Stimulated activated CD8-positive, alpha-beta memory T cell treated with anti-CD3 and anti-CD28 coated beads, Interleukin-7, amount 100 ng/mL, for 1 hour (primary cell): ENCODE measurements around the gene ATP5F1C.
"Not testable (repeated sequence)": the region's sequence is repeated elsewhere in the genome, so short reads cannot be mapped to it uniquely, and the experiment has no call there.

Experiments
- DNase-seq, 2 donors: peaks; one replicate each; pipeline ENCODE4 v3.0.0-alpha.2; 2020; ENCODE audit warnings: low read depth in 2 of 2

Gene ATP5F1C

DNA sequence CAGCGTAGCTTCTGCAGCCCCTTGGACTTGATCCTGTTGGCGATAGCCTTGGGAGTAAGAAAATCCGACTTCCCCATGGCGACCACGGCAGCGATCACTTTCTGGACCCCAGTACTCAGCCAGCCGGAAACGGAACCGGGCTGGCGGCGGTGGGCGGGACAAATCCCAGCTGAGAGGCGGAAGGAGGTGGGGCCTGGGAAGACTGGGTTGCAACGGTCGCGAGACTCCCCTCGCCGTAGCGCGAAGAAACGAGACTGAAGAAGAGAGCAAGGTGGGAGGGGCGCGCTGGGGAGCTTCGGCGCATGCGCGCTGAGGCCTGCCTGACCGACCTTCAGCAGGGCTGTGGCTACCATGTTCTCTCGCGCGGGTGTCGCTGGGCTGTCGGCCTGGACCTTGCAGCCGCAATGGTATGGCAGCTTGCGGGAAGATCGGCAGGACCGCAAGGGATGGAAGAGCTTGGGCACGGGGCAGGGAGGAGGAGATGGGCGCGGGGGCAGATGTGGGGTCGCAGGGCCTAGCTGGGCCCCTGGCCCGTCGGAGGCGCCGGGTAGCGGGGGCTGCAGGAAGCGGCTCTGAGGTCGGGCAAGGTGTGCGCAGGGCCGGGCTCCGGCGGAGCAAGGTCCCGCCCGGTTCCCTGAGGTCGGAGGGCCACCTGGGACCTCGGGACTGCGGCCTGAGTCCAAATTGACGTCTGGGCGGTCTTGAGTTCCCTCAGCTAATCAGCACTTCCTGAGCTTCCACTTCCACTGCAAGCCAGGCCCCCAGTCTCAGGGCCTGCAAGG, at the start of gene ATP5F1C, which contains the start of gene KIN:
ATP5F1C (plus strand) TSS at position 321 of the 782 bp plus-strand sequence; CDS start at position 352, 31 bp downstream.
KIN (minus strand) TSS at position 137 of the 782 bp plus-strand sequence; CDS start at position 77, 60 bp downstream.
- DNase-seq = peak; percentile 93 to 94

DNA sequence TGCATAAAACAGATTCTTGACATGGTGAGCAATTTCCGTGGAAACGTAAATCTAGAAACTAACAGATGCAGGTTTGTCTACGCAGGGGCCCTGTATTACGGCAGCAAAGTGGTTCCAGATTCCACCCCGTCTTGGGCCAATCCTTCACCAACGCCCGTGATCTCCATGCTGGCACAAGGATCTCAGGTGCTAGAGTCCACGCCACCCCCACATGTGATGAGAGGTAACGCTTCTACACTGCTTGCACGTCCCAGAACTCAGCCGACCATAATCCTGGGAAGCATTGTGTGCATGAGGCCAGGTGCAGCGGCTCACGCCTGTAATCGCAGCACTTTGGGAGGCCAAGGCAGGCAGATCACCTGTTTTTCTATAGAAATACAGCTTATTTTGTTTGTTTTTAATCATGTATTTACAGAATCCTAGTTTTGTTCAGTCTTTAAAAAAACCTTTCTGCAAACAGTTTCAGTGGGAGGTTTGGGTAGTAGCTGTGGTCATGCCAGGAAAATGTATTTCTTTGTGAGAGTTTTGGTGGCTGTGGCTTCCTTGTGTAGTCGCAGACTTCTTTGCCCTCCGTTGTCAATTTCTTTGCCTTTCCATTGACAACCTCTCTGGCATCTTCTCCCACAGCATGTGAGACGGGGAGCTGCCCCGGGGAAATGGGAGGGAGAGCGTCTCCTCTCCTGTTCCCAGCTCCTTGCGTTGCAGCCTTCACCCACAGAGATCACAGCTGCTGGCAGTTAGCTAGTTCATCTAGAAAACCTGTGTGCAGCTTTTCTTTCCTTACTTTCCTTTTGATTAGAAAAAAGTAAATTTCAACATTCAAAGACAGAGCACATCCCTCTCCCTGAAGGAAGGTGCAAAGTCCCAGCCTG, 49.2 kb upstream of the ATP5F1C start:
- DNase-seq = no peak

DNA sequence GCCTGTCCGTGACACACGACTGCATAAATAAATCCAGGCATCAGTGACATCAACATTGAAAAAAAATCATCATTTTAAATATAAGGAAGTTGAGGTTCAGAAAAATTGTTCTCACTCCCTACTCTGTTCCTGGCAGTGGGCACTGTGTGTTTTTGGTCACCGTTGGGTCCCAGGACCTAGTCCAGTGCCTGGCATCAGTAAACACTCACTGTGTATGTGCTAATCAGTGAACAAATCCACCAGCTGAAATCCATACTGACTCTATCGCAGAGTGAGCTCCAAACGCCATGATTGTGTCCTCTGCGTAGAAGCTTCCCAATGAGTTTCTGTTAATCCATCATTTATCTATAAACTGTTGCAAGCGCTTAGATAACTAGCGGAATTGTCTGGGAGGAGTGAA, 43.7 kb upstream of the ATP5F1C start:
- DNase-seq = no peak

DNA sequence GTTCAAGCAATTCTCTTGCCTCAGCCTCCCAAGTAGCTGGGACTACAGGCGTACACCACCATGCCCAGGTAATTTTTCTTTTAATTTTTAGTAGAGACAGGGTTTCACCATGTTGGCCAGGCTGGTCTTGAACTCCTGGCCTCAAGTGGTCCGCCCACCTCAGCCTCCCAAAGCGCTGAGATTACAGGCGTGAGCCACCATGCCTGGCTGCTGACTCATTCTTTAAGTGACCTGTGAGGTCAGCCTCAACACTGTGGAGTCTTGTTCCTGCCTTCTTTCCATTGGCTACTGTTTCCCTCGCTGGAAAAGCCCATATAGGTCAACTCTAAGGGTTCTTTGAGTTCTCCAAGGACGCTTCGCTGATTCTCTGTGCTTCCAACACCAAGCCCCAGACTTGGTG, 39.3 kb upstream of the ATP5F1C start:
- not testable (repeated sequence) for DNase-seq

DNA sequence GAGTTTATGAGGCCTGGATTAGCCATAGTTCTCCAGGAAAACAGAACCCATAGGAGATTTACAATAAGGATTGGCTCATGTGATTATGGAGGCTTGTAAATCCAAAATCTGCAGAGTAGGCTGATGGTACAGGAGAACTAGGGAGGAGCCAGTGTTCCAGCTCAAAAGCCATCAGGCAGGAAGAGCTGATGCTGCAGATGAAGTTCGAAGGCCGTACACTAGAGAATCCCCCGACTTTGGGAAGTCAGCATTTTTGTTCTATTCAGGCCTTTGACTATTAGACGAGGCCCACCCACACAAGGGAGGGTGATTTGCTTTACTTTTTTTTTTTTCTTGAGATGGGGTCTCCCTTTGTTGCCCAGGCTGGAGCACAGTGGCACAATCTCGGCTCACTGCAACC, 37.8 kb upstream of the ATP5F1C start:
- no peak for DNase-seq

DNA sequence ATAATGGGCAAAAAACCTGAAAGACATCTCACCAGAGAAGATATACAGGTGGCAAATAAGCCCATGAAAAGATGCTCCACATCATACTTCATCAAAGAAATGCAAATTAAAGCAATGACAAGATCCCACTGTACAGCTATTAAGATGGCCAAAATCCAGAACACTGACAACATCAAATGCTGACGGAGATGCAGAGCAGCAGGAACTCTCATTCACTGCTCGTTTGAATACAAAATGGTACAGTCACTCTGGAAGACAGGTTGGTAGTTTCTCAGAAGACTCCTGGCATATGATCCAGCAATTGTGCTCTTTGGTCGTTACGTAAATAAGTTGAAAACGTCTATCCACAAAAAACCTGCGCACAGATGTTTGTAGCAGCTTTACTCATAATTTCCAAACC, 35.7 kb upstream of the ATP5F1C start:
- DNase-seq = no peak

DNA sequence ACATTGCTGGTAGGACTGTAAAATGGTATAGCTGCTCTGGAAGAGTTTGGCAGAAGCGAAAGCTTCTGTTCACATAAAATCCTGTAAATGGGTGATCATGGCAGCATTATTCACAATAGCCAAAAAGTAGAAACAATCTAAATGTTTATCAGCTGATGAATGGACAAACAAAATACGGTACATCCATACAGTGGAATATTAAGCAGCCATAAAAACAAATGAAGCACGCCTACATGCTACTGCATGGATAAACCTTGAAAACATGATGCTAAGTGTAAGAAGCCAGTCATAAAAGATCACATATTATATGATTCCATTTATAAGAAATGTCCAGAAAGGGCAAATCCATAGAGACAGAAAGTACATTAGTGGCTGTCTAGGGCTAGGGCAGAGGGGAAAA, 32.9 kb upstream of the ATP5F1C start:
- DNase-seq = no peak

DNA sequence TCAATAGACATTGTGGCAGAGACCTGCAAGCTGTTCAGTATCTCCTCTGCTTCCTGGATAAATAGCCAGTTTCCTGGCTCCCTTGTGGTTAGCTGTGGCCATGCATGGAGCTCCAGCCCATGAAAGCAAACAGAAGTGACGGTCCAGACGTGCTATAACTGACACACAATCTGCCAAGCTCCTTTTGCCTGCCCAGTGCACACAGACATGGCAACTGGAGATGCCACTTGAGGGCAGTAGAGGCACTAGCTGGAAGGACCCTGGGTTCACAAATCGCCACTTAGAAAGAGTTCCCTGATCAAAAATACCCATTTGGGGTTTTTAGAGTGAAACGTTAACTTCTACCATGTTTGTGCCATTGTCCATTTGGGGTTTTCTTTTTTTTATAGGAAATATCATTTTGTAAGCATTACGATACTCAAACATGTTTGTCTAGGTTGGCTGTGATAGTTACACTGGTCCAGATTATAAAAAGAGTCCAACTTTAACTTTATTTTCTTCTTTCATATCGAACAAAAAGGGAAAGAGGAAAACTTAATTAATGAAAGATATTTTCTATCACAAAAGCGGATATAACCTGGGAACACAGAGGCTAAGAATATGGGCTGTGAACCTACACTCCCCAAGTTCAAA, 31.5 kb upstream of the ATP5F1C start:
- no peak for DNase-seq

DNA sequence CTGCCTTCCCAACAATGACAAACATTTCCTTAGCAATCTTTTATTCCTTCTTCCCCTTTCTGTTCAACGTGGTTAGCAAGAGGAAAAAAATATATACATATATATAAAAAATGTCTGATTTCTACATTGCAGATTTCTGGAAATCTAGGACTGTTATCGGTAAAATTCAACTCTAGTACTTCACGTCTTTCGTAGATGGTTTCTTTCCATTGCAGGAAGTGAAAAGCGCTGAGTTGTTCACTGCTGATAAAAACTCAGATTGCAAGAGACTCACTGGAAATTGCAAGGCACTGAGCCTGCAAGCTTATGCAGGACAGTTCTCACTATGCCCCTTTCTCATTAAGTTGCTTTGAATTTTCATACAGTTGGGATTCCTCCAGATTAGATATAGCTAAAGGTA, 24.0 kb upstream of the ATP5F1C start:
- DNase-seq = no peak

DNA sequence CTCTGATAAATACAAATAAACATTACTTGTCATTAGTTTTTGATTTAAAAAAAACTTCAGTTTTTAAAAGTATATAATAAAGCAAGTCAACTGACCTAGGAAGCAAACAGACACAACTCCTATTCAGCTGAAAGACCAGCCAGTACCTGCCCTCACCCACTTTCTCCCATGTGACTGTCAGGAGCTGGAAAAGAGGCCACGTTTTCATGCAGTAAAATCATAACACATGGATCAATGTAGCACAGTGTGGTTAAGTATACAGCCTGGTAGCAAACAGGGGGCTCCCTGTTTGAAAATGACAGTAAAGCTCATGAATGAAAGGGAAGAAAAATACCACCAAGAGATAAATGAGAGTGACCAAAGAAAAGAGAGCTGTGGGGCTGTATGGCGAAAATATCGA, 21.7 kb upstream of the ATP5F1C start:
- DNase-seq = no peak

DNA sequence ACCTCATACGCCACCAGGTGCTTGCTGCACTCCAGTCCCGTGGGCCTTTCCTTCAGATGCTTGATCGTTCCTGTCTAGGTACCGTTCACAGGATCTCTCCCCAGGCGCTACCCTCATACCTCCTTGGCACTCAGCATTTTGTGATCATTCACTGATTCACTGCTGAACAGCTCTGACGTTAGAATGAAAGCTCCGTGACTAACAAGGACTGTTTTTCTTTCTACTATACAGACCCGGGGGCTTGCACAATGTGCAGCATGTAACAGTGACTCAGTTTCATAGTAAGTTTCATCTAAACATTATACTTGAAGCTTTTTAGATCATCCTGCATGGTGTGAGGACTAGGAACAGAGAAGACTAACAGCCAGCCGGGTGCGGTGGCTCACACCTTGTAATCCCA, 20.8 kb upstream of the ATP5F1C start:
- no peak for DNase-seq

DNA sequence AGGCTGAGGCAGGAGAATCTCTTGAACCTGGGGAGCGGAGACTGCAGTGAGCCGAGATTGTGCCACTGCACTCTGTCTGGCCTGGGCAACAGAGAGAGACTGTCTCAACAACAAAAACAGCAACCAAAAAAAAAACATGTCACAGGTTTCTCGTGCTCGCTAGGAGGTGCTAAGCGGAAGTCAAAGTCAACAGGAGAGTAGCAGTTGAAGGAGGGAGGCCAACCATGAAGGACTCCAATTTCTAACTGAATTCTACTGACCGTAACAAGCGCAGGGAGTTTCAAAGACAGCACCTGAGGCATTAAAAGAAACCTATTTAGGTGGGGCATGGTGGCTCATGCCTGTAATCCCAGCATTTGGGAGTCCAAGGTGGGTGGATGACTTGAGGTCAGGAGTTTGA, 19.6 kb upstream of the ATP5F1C start:
- DNase-seq = no peak

DNA sequence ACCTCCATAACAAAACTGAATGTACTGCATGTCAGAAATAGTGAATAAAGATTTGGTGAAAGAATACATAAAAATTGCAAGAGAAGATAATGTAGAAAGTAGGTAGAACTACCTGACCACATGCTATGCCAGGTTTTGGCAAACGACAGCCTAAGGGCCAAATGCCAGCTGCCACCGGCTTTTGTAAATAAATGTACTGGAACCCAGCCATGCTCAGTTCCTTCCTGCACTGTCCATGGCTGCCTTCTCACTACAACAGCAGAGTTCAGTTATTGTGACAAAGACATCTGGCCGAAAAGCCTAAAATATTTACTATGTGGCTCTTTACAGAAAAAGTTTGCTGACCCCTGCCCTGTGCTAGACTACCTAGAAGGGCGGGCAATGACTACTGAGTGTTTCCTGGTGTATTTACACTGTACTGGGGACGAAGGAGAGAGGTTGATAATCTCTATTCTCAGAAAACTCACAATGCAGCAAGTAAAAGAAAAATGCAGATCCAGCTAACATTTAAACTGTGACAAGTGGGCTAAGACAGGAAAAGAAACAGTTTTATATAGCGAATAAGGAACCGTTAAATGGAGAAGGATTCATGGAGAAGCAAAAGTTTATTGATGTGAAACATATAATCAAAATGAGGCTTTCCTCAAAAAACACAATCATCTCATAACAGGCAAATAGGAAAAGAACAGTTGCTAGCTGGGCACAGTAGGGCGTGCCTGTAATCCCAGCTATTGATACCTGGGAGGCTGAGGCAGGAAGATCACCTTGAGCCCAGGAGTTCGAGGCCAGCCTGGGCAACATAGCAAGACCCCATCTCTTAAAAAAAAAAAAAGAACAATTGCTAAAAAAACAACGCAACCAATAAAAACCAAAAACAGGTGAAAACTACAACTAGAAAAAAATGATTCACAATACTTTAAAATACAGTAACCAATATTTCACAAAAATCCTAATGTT, 13.9 kb upstream of the ATP5F1C start:
- DNase-seq = no peak

DNA sequence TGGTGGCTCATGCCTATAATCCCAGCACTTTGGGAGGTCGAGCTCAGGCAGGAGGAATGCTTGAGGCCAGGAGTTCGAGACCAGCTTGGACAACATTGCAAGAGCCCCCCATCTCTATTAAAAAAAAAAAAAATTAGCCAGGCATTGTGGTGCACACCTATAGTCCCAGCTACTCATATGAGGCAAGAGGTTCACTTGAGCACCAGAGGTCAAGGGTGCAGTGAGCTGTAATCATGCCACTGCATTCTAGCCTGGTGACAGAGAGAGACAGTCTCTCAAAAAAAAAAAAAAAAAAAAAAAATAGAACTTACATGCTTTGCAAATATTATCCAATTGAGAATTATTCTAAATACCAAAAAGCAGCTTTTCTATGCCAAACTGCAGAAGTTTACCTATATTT, 11.2 kb upstream of the ATP5F1C start:
- no peak for DNase-seq

DNA sequence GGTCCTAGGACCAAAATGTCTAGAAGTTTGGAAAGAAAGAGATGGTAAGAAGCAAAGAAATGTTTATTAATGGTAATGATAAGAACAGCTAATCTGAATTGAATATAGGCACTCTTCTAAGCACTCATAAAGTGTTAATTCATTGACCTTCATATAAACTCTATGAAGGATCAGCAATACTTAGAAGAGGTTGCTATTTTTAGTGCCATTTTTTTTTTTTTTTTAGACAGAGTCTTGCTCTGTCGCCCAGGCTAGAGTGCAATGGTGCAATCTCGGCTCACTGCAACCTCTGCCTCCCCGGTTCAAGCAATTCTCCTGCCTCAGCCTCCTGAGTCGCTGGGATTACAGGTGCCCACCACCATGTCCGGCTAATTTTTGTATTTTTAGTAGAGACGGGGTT, 5.8 kb upstream of the ATP5F1C start:
- not testable (repeated sequence) for DNase-seq

DNA sequence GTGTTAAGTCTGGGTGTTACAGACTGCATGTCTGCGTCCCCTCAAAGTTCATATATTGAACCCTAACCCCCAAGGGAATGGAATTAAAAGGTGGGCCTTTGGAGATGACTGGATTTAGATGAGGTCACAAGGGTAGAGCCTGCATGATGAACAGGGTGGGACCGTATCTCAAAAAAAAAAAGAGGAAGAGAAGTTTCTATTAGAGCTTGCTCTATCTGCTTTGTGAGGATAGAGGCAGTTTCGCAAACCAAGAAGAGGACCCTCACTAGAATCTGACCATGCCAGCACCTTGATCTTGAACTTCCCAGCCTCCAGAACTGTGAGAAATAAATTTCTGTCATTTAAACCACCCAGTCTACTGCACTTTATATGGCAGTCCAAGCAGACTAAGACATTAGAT, 1.5 kb upstream of the ATP5F1C start:
- no peak for DNase-seq

DNA sequence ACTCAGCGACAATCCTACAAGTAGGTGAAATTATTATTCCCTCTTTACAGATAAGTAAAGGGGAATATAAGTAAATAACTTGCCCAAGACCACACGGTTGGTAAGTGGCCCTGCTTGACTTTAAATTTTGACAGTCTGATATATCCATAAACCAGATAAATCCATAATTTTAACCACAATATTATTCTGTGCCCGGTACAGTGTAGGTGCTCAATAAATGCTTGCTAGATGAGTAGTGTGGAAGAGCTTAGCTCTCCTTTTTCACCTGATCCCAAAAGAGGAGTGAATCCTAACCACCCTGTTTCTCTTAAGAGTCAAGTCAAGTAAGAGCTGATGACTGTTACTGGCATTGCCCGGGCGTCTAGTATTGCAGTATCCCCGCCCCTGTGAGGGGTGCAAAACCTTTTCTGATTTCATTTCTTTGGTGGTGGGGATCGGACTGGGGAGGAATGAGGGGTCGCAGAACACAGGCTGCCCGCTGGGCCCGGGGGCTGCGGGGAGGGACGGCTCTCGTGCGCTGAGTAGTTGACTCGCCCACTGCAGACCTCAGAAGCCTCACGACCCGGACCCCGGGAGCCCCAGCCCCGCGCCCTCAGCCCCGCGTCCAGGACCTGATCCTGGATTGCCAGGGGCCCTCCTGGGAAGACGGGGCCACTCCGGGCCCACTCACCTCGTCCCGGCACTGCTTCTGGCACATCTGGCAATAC, 674 bp upstream of the ATP5F1C start:
- DNase-seq = no peak

DNA sequence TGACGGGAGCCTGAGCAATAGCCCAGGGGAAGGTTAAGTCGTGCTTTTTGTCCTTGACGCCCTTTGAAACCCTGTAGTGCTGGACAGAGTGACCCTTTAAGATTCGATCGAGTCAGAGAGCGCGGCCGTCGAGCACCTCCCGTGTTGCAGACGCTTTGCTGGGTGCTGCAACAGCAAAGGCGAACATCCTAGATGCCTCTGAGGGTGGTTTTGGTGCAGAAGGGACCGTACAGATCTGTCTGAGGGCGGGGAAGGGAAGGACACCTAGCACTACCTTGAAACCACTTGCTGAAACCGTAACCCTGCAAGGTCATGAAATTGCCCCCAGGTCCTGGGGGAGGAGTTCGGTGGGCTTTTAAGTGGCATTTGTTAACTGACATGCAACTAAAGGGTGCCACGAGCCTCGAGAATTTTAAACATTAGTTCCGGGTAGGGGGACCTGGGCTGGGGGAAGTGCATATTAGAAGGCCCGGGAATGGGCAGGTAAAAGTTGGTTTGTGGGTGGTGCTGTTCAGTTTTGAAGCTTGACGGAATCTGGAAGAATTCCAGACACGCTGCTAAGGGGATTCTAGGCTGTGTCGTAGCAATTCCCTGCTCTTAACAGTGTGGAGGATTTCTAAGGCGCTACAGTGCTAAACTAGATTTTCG, 786 bp downstream of the ATP5F1C start:
- DNase-seq = no peak

DNA sequence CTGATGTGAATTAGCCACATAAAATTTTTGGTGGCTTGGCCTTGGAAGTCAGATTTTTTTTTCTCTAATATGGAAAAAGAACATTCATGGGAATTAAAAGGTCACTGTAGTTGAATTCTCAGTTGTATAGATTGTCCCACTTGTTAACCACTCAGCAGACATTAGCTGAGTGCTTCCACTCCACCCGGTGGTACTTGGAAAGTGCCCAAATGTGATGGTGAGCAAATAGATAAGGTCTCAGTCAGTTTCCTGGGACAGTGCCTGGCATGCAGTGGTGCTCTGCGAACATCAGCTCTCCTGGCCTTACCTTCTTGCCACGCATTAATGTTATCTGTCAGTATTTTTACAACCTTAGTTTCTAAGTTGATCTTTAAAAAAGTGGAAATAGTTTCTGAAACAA, 1.4 kb downstream of the ATP5F1C start:
- no peak for DNase-seq

DNA sequence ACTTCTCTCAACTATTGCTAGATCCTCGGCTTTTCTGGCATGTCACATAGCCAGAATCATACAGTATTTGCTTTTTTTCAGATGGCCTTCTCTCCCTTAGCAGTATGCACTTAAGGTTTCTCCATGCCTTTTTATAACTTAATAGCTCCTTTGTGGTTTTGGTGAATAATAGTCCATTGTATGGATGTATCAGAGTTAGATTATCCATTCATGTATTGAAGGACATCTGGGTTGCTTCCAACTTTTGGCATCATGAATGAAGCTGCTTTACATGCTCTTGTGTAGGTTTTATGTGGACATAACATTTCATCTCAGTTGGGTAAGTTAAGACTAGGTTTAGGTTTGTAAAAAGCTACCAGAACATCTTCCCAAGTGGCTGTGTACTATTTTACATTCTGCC, 4.6 kb downstream of the ATP5F1C start:
- DNase-seq = no peak
